ENCODE measurements around the gene PHC2.

Gene PHC2

GRCh38 chr1:33326785-33327184 lies 104.1 kb downstream of the PHC2 start:
- TF ChIP-seq Cebpa-rat (IDR thresholded peaks at IDR 0.05) = peak in 1 of 11 experiments; percentile 20; a peak in 2 of 22 replicates
- H3K9ac ChIP-seq = no peak overlapping the region
- H3K27ac ChIP-seq = peak overlapping the region in 4 of 11 experiments; percentile 10 to 26 (median 18); a peak in 2 of 22 replicates
- peaks cover 62 to 100% (median 99%) of the 10 kb centered on the region in 11 experiments for H4K20me1 ChIP-seq
- H3K4me1 ChIP-seq = peaks cover 2 to 58% (median 11%) of the 10 kb centered on the region in 10 experiments
- no peaks in the 10 kb centered on the region for H3K27me3 ChIP-seq
- H3K36me3 ChIP-seq = peaks cover 97 to 100% (median 100%) of the 10 kb centered on the region in 11 experiments
- peak overlapping the region in 3 of 11 experiments; percentile 26 to 29 (median 26); a peak in 3 of 22 replicates for H3K4me2 ChIP-seq
- no peaks in the 10 kb centered on the region for H3K9me3 ChIP-seq (replicated peaks in 1 of 11)
- no peak overlapping the region for H3K4me3 ChIP-seq

- Histone ChIP-seq H3K9me3 (replicated peaks in 1 of 11) (no peaks in the 10 kb centered on the region), H3K4me3 (no peak overlapping the region), H3K27ac (no peak overlapping the region), H3K4me1 (peaks cover 0 to 44% (median 8%) of the 10 kb centered on the region in 10 experiments; a peak in 9 of 20 replicates), H3K36me3 (peaks cover 78 to 90% (median 84%) of the 10 kb centered on the region in 11 experiments), H4K20me1 (peaks cover 43 to 100% (median 90%) of the 10 kb centered on the region in 11 experiments), H3K9ac (peak overlapping the region in 4 of 11 experiments; percentile 3 to 40 (median 16); a peak in 1 of 22 replicates), H3K27me3 (no peaks in the 10 kb centered on the region), H3K4me2 (no peak overlapping the region)
- TF ChIP-seq Cebpa-rat (IDR thresholded peaks at IDR 0.05) = no peak
Measured at GRCh38 chr1:33324677-33325575, 106.0 kb downstream of the PHC2 start.

- no peaks in the 10 kb centered on the region for H3K9me3 ChIP-seq (replicated peaks in 1 of 11)
- no peak overlapping the region for H3K4me3 ChIP-seq
- peaks cover 0 to 34% (median 8%) of the 10 kb centered on the region in 10 experiments; a peak in 9 of 20 replicates for H3K4me1 ChIP-seq
- peaks cover 33 to 100% (median 80%) of the 10 kb centered on the region in 11 experiments; a peak in 21 of 22 replicates for H4K20me1 ChIP-seq
- H3K9ac ChIP-seq = 0 out of 22 replicates have a peak overlapping the region, but pooled peaks of 3 of the 11 experiments have one; percentile 3 to 21 (median 10)
- no peak overlapping the region for H3K4me2 ChIP-seq
- no peaks in the 10 kb centered on the region for H3K27me3 ChIP-seq
- TF ChIP-seq Cebpa-rat (IDR thresholded peaks at IDR 0.05) = no peak
- H3K36me3 ChIP-seq = peaks cover 68 to 79% (median 73%) of the 10 kb centered on the region in 11 experiments
- no peak overlapping the region for H3K27ac ChIP-seq
Measured at GRCh38 chr1:33323663-33324477, 107.0 kb downstream of the PHC2 start.

- H3K36me3 ChIP-seq = peaks cover 59 to 71% (median 65%) of the 10 kb centered on the region in 11 experiments
- peaks cover 32 to 96% (median 72%) of the 10 kb centered on the region in 11 experiments; a peak in 20 of 22 replicates for H4K20me1 ChIP-seq
- H3K4me3 ChIP-seq = no peak overlapping the region
- H3K4me1 ChIP-seq = peaks cover 0 to 25% (median 6%) of the 10 kb centered on the region in 10 experiments; a peak in 9 of 20 replicates
- H3K9me3 ChIP-seq (replicated peaks in 1 of 11) = no peaks in the 10 kb centered on the region
- TF ChIP-seq Cebpa-rat (IDR thresholded peaks at IDR 0.05) = no peak
- no peak overlapping the region for H3K27ac ChIP-seq
- no peaks in the 10 kb centered on the region for H3K27me3 ChIP-seq
- no peak overlapping the region for H3K4me2 ChIP-seq
- H3K9ac ChIP-seq = no peak overlapping the region
Measured at GRCh38 chr1:33322870-33323585, 107.9 kb downstream of the PHC2 start.

GRCh38 chr1:33322109-33322508 lies 108.8 kb downstream of the PHC2 start:
- H3K4me1 ChIP-seq = peaks cover 0 to 21% (median 1%) of the 10 kb centered on the region in 10 experiments; a peak in 9 of 20 replicates
- no peak overlapping the region for H3K9ac ChIP-seq
- H3K27ac ChIP-seq = no peak overlapping the region
- no peak overlapping the region for H3K4me2 ChIP-seq
- peaks cover 50 to 61% (median 56%) of the 10 kb centered on the region in 11 experiments for H3K36me3 ChIP-seq
- H4K20me1 ChIP-seq = peaks cover 32 to 87% (median 63%) of the 10 kb centered on the region in 11 experiments; a peak in 20 of 22 replicates
- TF ChIP-seq Cebpa-rat (IDR thresholded peaks at IDR 0.05) = no peak
- no peaks in the 10 kb centered on the region for H3K9me3 ChIP-seq (replicated peaks in 1 of 11)
- H3K27me3 ChIP-seq = no peaks in the 10 kb centered on the region
- no peak overlapping the region for H3K4me3 ChIP-seq

- Histone ChIP-seq H3K27me3 (no peaks in the 10 kb centered on the region), H3K36me3 (peaks cover 41 to 52% (median 47%) of the 10 kb centered on the region in 11 experiments), H3K27ac (no peak overlapping the region), H3K4me1 (peaks cover 0 to 17% (median 3%) of the 10 kb centered on the region in 10 experiments; a peak in 13 of 20 replicates), H3K9me3 (replicated peaks in 1 of 11) (no peaks in the 10 kb centered on the region), H3K4me2 (no peak overlapping the region), H3K9ac (no peak overlapping the region), H3K4me3 (no peak overlapping the region), H4K20me1 (peaks cover 28 to 77% (median 54%) of the 10 kb centered on the region in 11 experiments; a peak in 20 of 22 replicates)
- TF ChIP-seq Cebpa-rat (IDR thresholded peaks at IDR 0.05) = no peak
Measured at GRCh38 chr1:33321178-33321577, 109.7 kb downstream of the PHC2 start.

GRCh38 chr1:33320619-33321165 lies 110.2 kb downstream of the PHC2 start, which contains the start of gene A3GALT2:
Gene A3GALT2, minus strand, starts transcription at chr1:33321098. Its CDS starts 0 bp downstream, at chr1:33321098.
- no peaks in the 10 kb centered on the region for H3K27me3 ChIP-seq
- no peak for TF ChIP-seq Cebpa-rat (IDR thresholded peaks at IDR 0.05)
- H3K36me3 ChIP-seq = peaks cover 36 to 47% (median 42%) of the 10 kb centered on the region in 11 experiments
- H3K9me3 ChIP-seq (replicated peaks in 1 of 11) = no peaks in the 10 kb centered on the region
- no peak within 1 kb of the TSS for H3K4me2 ChIP-seq
- peaks cover 27 to 73% (median 49%) of the 10 kb centered on the region in 11 experiments; a peak in 20 of 22 replicates for H4K20me1 ChIP-seq
- no peak within 1 kb of the TSS for H3K9ac ChIP-seq
- peaks cover 4 to 20% (median 8%) of the 10 kb centered on the region in 10 experiments; a peak in 17 of 20 replicates for H3K4me1 ChIP-seq
- H3K4me3 ChIP-seq = no peak within 1 kb of the TSS
- no peak within 1 kb of the TSS for H3K27ac ChIP-seq
